Measurements from ENCODE around the gene RAB1B.
A peak's percentile ranks its signal among the peaks of the same experiment; 100 is the strongest.

RAB1B gene

GRCh38 chr11:66285250-66285947, 17.0 kb downstream of the RAB1B start:
- DNase-seq, result no peak

- no peak for DNase-seq
Measured at GRCh38 chr11:66286699-66287098, 18.3 kb downstream of the RAB1B start.

- DNase-seq, result no peak
Measured at GRCh38 chr11:66287211-66287888, 18.9 kb downstream of the RAB1B start.

- no peak for DNase-seq
Measured at GRCh38 chr11:66287889-66288670, 19.6 kb downstream of the RAB1B start.

- peak; percentile 100 for DNase-seq
Measured at GRCh38 chr11:66288671-66289547, 20.5 kb downstream of the RAB1B start, which contains the start of gene YIF1A. YIF1A (minus strand) TSS chr11:66289143; CDS start chr11:66288985, 158 bp downstream.

- no peak for DNase-seq
Measured at GRCh38 chr11:66289548-66290329, 21.3 kb downstream of the RAB1B start.

GRCh38 chr11:66290330-66290621, 21.8 kb downstream of the RAB1B start:
- no peak for DNase-seq

- no peak for DNase-seq
Measured at GRCh38 chr11:66291303-66291705, 22.9 kb downstream of the RAB1B start.

- DNase-seq, result no peak
Measured at GRCh38 chr11:66291706-66292542, 23.5 kb downstream of the RAB1B start, which contains the start of gene TMEM151A. TMEM151A (plus strand) TSS chr11:66291894; CDS start chr11:66292014, 120 bp downstream.

GRCh38 chr11:66292543-66293332, 24.3 kb downstream of the RAB1B start:
- no peak for DNase-seq

- no peak for DNase-seq
Measured at GRCh38 chr11:66293352-66293751, 24.9 kb downstream of the RAB1B start.

GRCh38 chr11:66293777-66294625, 25.6 kb downstream of the RAB1B start:
- DNase-seq, result no peak

GRCh38 chr11:66294626-66295620, 26.5 kb downstream of the RAB1B start:
- no peak for DNase-seq

GRCh38 chr11:66297610-66298009, 29.2 kb downstream of the RAB1B start:
- DNase-seq, result no peak

- no peak for DNase-seq
Measured at GRCh38 chr11:66299186-66299585, 30.7 kb downstream of the RAB1B start.

GRCh38 chr11:66302656-66303055, 34.2 kb downstream of the RAB1B start:
- no peak for DNase-seq

- DNase-seq, result no peak
Measured at GRCh38 chr11:66309475-66309874, 41.0 kb downstream of the RAB1B start.

GRCh38 chr11:66310324-66310723, 41.9 kb downstream of the RAB1B start:
- no peak for DNase-seq
